K562 (cell line): Measurements from ENCODE around the gene CD300LB. TPM values are rescaled to one million over a fixed set of nuclear protein-coding genes. Genes with fewer than 3 reads are reported as not detected.

Source experiments
- CREB3L1 ChIP-seq: fragments of 450-650 bp; IDR thresholded peaks from 2 replicates; pipeline ENCODE4 v1.6.1; 2014; ENCODE audit warnings: low read depth, mild to moderate bottlenecking, moderate library complexity, borderline replicate concordance
- GTF2E2 ChIP-seq: fragments of 200-800 bp; sonication (Bioruptor generic); IDR thresholded peaks from 2 replicates; pipeline ENCODE4 v1.6.1; 2016; ENCODE audit warnings: missing genetic modification characterization, missing compliant biosample characterization
- MIER1 ChIP-seq: fragments of 450-650 bp; IDR thresholded peaks from 2 replicates; pipeline ENCODE4 v1.6.1; 2016; ENCODE audit warnings: antibody characterized with exemption, mild to moderate bottlenecking, low read depth
- PTRF ChIP-seq: fragments of 450-650 bp; IDR thresholded peaks from 2 replicates; pipeline ENCODE4 v1.6.1; 2016; ENCODE audit warnings: mild to moderate bottlenecking, missing genetic modification characterization, missing compliant biosample characterization
- SRSF1 ChIP-seq: fragments of 200-400 bp; formaldehyde crosslinking; IDR thresholded peaks from 2 replicates; pipeline ENCODE4 v1.6.1; 2017; ENCODE audit warnings: mild to moderate bottlenecking, low read depth, low read length, moderate library complexity
- SRSF9 ChIP-seq: fragments of 200-400 bp; formaldehyde crosslinking; IDR thresholded peaks from 2 replicates; pipeline ENCODE4 v1.6.1; 2017; ENCODE audit warnings: low read depth, low read length, borderline replicate concordance
- ZNF3 ChIP-seq: fragments of 250-450 bp; sonication (Bioruptor Pico); IDR thresholded peaks from 2 replicates; pipeline ENCODE4 v1.5.0; 2021; ENCODE audit warnings: mild to moderate bottlenecking, moderate library complexity
- ZNF408 ChIP-seq: fragments of 250-450 bp; sonication (Bioruptor Pico); IDR thresholded peaks from 2 replicates; pipeline ENCODE4 v1.4.0; 2020; ENCODE audit warnings: low read depth, mild to moderate bottlenecking, moderate library complexity
- ZNF41 ChIP-seq: fragments of 250-450 bp; sonication (Bioruptor Pico); conservative IDR thresholded peaks from 2 replicates; pipeline ENCODE4 v1.4.0; 2020; ENCODE audit warnings: mild to moderate bottlenecking
- ZNF79 ChIP-seq: fragments of 250-450 bp; sonication (Bioruptor Pico); IDR thresholded peaks from 2 replicates; pipeline ENCODE4 v1.4.0; 2020; ENCODE audit warnings: low read depth, mild to moderate bottlenecking, moderate library complexity
- polyA plus RNA-seq, 8 experiments: library from polyadenylated mRNA; depleted of rRNA in 4 of 8; stranded (reverse) in 5 of 8; unstranded in 3 of 8; fragments of >200 nt; fragmentation: Nextera tagmentation in 2 of 8; fragmentation: Illumina TruSeq in 1 of 8; extraction: Ambion mirVana in 2 of 8; extraction: Trizol in 1 of 8; gene quantifications; 2 replicates each; pipeline versions ENCODE4 v1.2.1 to v1.2.3, GENCODE V29; 2011 to 2014; ENCODE audit warnings: inconsistent platforms in 1 of 8, missing spikeins in 1 of 8
- total RNA-seq, 7 experiments: library from RNA; depleted of rRNA in 6 of 7; stranded (reverse); fragments of >200 nt in 6 of 7; fragmentation: Illumina TruSeq in 2 of 7; extraction: Trizol in 2 of 7; gene quantifications; 2 replicates each; pipeline versions ENCODE4 v1.2.1 to v1.2.3, GENCODE V29; 2011 to 2021; ENCODE audit warnings: low replicate concordance in 1 of 7
- TF ChIP-seq, protein P1 (sequence below): sonication (generic); formaldehyde crosslinking; IDR thresholded peaks from 2 replicates; pipeline ENCODE4 v1.8.1; 2023; ENCODE audit warnings: mild to moderate bottlenecking, missing genetic modification reagents

Gene CD300LB
- total and polyA plus RNA-seq, 9 of the 15 experiments (the other 6 are each of a cell fraction or from before 2014, with no cell fraction given), result not detected

GRCh38 chr17:74513987-74514631, 17.2 kb downstream of the CD300LB start (continued):
- TF ChIP-seq, protein P1, sequence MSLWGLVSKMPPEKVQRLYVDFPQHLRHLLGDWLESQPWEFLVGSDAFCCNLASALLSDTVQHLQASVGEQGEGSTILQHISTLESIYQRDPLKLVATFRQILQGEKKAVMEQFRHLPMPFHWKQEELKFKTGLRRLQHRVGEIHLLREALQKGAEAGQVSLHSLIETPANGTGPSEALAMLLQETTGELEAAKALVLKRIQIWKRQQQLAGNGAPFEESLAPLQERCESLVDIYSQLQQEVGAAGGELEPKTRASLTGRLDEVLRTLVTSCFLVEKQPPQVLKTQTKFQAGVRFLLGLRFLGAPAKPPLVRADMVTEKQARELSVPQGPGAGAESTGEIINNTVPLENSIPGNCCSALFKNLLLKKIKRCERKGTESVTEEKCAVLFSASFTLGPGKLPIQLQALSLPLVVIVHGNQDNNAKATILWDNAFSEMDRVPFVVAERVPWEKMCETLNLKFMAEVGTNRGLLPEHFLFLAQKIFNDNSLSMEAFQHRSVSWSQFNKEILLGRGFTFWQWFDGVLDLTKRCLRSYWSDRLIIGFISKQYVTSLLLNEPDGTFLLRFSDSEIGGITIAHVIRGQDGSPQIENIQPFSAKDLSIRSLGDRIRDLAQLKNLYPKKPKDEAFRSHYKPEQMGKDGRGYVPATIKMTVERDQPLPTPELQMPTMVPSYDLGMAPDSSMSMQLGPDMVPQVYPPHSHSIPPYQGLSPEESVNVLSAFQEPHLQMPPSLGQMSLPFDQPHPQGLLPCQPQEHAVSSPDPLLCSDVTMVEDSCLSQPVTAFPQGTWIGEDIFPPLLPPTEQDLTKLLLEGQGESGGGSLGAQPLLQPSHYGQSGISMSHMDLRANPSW (CRISPR knock-in tag), result no peak
- TF ChIP-seq ZNF3 (CRISPR knock-in tag), result no peak
- TF ChIP-seq CREB3L1, result no peak
- TF ChIP-seq ZNF79 (CRISPR knock-in tag), result no peak
- no peak for TF ChIP-seq GTF2E2 (tag)
- TF ChIP-seq ZNF408, result no peak
- TF ChIP-seq MIER1, result no peak
- no peak for TF ChIP-seq SRSF1
- TF ChIP-seq SRSF9, result no peak
- no peak for TF ChIP-seq PTRF (tag)
- no peak for TF ChIP-seq ZNF41 (CRISPR knock-in tag)
